Activated naive CD8-positive, alpha-beta T cell treated with anti-CD3 and anti-CD28 coated beads, Interleukin-2, amount 10 ng/mL, durations not matched to agents 7 days and 5 days (primary cell): ENCODE results near the gene RPTOR. TPM values are rescaled to one million over a fixed set of nuclear protein-coding genes. Genes with fewer than 3 reads are reported as not detected.

Experiments used
- ATAC-seq: fragments of 150-1000 bp; cut with Tn5 transposase; one replicate; pipeline ENCODE4 v1.10.0; 2021; ENCODE audit warnings: low read depth, moderate library complexity
- POLR2A ChIA-PET: fragments of 350-600 bp; sonication (Branson Sonifier 250); formaldehyde crosslinking; loops from one replicate; lab custom pipeline; 2021; ENCODE audit warnings: antibody characterized with exemption; lab: Charles Lee
- DNase-seq: peaks from one replicate; pipeline ENCODE4 v3.0.0; 2021
- H3K27ac Mint-ChIP-seq: one replicate; pipeline ENCODE4 v1.8.0; 2022; ENCODE audit warnings: mild to moderate bottlenecking, mixed read lengths
- H3K27me3 Mint-ChIP-seq: one replicate; pipeline ENCODE4 v1.8.0; 2022; ENCODE audit warnings: mild to moderate bottlenecking, moderate library complexity, mixed read lengths
- H3K36me3 Mint-ChIP-seq: one replicate; pipeline ENCODE4 v1.8.0; 2021; ENCODE audit warnings: mild to moderate bottlenecking, mixed read lengths
- H3K4me1 Mint-ChIP-seq: one replicate; pipeline ENCODE4 v1.8.0; 2021; ENCODE audit warnings: mixed read lengths
- H3K4me3 Mint-ChIP-seq: one replicate; pipeline ENCODE4 v1.8.0; 2022; ENCODE audit warnings: mild to moderate bottlenecking, moderate library complexity, mixed read lengths
- H3K9me3 Mint-ChIP-seq: one replicate; pipeline ENCODE4 v1.8.0; 2021; ENCODE audit warnings: mixed read lengths
- total RNA-seq, 2 experiments: library from RNA; stranded (reverse); gene quantifications; one replicate each; pipeline ENCODE4 v1.2.3, GENCODE V29; 2021

Gene RPTOR
- total RNA-seq, 2 experiments from 2014 or later = 43.2 to 43.8 TPM

DNA sequence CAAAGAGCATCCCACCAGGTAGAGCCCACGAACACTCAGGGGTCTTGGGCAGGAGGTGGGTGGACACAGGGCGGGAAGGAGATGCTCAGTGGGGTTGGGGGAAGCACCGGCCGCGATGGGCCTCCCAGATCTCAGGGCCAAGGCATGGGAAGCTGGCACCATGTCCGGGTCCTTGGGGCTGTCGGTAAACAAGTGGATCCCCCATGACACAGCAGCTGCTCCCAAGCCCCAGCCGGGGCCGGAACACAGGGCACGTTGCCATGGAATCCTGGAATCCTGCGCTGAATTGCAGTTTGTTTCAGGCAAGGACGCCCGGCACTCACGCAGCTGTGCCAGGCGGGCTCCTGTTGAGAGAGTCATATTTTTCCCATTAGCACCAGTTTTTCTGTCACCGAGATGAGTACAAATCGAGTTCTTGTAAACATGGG, 424.0 kb downstream of the RPTOR start:
- no peaks in the 10 kb centered on the region for H3K9me3 Mint-ChIP-seq
- no peak for DNase-seq
- no peak overlapping the region for H3K4me3 Mint-ChIP-seq
- no peak overlapping the region for H3K27ac Mint-ChIP-seq
- H3K36me3 Mint-ChIP-seq = peaks cover 4% of the 10 kb centered on the region
- peaks cover 4% of the 10 kb centered on the region for H3K4me1 Mint-ChIP-seq
- POLR2A ChIA-PET = no interaction called here
- peaks cover 3% of the 10 kb centered on the region for H3K27me3 Mint-ChIP-seq
- no peak for ATAC-seq

DNA sequence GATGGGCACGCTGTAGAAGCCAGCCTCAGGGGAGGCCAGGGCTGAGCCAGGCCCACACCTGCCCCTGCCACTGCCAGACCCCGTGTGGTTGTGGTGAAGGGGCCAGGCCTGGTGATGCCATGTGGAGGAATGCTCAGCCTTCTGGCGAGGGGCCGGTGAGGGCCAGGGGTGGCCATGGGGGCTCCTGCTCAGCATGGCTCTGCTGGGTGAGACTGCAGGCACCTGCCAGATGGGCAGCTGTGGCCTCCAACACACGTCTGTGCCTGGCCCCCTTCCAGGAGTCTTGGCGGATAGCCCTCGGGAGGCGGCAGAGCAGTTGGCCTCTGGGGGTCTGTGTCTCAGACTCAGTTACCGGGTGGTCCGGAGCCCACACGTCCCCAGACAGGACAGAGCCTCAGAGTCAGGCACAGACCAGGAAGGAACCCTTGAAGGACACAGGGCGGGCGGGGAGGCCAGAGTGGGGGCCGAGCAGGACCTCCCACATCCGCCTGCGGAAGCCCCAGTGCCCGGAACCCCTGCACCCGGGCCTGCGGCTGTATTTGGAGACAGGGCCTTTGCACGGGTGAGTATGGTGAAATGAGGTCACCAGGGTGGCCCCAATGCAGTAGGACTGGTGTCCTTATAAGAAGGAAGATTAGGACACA, 424.5 kb downstream of the RPTOR start:
- no peaks in the 10 kb centered on the region for H3K9me3 Mint-ChIP-seq
- DNase-seq (no peak), ATAC-seq (peak; percentile 15)
- H3K4me3 Mint-ChIP-seq = no peak overlapping the region
- peaks cover 8% of the 10 kb centered on the region for H3K27me3 Mint-ChIP-seq
- H3K4me1 Mint-ChIP-seq = peaks cover 4% of the 10 kb centered on the region
- POLR2A ChIA-PET = no interaction called here
- H3K36me3 Mint-ChIP-seq = peaks cover 3% of the 10 kb centered on the region
- no peak overlapping the region for H3K27ac Mint-ChIP-seq

DNA sequence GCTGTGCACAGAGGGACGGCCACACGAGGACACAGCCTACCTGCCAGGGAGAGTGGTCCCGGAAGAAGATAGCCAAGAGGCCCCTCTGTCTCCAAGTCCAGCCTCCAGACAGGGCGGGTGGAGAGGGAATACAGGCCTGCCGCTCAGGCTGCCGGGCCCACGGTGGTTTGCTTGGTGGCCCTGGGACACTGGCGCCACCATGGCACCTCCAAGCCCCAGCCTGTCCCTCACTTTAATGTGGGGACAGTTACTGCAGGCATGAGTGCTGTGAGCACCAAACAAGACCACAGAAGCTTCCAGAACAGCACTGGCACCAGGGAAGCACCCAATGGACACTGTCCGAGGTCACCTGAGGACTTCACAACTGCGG, 425.0 kb downstream of the RPTOR start:
- H3K4me1 Mint-ChIP-seq = peaks cover 4% of the 10 kb centered on the region
- H3K4me3 Mint-ChIP-seq = no peak overlapping the region
- H3K36me3 Mint-ChIP-seq = no peaks in the 10 kb centered on the region
- no peak for ATAC-seq
- no peaks in the 10 kb centered on the region for H3K9me3 Mint-ChIP-seq
- no peak for DNase-seq
- POLR2A ChIA-PET = no interaction called here
- no peak overlapping the region for H3K27ac Mint-ChIP-seq
- H3K27me3 Mint-ChIP-seq = peaks cover 8% of the 10 kb centered on the region

DNA sequence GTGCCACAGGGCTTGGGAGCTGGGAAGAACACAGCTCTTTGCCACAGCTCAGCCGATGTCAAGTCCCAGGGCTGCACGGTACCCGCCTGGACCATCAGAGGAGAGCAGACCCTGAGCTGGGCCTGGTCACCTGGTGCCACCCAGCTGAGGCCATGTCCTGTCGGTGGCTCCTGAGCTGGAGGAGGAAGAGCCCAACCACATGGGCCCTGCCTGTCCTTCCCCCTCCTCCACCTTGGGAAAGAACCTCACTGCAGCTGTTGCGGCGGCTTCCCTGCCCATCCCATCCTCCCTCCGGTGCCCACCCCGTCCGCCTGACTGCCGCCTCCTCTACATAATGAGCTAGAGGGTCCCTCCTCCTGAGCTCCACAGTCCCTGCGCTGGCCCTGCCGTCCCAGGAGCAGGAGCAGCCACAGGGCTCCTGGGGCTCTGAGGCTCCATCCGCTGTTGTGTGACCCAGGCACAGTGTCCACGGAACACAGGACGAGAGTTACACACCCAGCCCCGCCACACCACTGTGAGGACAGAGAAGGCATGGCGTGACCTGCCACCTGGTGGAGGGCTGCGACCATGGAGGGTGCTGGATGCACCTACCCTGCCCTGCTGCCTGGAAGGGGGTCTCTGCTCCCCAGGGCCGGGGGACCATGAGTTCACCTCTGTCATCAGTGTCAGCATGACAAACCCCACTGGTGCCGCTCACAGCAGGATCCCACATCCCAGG, 425.6 kb downstream of the RPTOR start:
- peaks cover 8% of the 10 kb centered on the region for H3K27me3 Mint-ChIP-seq
- no peaks in the 10 kb centered on the region for H3K9me3 Mint-ChIP-seq
- DNase-seq = peak; percentile 73
- ATAC-seq = peak; percentile 69
- H3K4me1 Mint-ChIP-seq = peaks cover 4% of the 10 kb centered on the region
- POLR2A ChIA-PET = no interaction called here
- peak overlapping the region; percentile 84 for H3K27ac Mint-ChIP-seq
- peak overlapping the region; percentile 22 for H3K4me3 Mint-ChIP-seq
- no peaks in the 10 kb centered on the region for H3K36me3 Mint-ChIP-seq

DNA sequence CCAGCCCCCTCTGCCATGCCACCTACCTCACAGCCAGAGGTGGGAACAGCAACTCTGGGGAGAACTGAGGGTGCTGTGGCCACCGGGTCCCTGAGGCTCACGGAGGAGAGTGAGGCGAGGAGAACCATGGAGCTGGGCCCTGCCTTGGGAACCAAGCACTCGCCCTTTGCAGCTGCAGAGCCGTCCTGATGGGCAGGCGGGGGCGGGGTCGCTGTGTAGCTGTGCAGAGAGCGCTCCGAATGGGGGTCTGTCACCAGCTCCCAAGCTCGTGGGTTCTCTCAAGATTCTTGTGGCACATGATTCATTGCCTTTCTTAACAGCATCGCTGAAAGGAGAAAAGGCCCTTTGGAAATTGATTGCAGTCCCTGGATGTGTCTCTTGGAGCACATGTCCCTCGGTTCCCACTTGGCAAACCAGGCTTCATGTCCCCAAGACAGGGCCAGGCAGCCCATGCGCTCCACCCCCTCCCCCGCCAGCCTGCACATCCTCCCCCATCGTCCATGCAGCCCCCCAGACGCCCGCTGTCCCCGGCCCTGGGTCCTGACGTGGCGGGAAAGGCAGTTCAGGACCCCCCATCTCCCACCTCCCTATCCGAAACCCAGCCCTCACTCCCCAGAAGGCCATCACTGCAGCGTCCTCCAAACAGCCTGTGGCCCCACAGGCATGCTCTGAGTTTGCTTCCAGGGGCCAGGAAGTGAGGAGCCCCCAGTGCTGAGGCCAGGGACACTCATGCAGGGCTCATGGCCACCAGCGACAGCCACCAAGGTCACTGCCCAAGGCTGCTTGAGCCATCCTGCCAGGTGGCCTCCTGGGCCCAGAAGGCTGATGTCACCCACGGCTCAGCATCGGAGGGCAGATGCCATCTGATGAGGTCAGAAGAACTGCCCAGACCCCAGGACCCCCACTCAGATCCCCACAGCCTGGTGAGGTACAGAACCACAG, 426.4 kb downstream of the RPTOR start:
- Mint-ChIP-seq H3K27ac (peak overlapping the region; percentile 84), H3K36me3 (no peaks in the 10 kb centered on the region), H3K9me3 (no peaks in the 10 kb centered on the region), H3K27me3 (peaks cover 8% of the 10 kb centered on the region), H3K4me3 (no peak overlapping the region), H3K4me1 (peaks cover 4% of the 10 kb centered on the region)
- DNase-seq (no peak), ATAC-seq (no peak)
- POLR2A ChIA-PET = no interaction called here

DNA sequence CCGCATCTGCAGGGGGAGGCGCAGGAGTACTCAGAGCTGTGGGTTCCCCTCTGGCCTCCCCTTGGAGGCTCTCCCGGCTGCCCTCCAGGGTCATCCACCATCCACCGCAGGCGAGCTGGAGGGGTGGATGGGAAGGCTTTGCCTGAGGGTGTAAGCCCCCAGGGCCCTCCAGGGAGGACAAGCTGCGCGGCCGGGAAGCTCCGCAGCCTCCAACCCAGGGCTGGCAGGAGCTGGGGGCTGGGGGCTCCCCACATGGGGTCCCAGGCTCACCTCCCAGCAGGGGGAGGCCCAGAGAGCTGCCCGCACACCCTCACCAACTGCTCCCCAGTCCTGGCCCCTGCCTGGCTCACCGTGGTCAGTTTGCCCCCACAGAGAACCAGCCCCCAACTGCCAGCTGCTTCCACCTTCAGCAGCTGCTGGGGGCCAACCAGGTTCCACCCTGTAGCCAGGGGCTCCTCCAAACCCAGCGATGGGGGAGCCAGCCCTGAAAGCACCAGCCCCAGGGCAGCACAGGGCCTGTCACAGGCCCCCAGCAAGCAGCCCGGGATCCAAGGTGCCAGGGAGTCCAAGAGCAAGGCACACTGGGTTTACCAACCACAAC, 427.2 kb downstream of the RPTOR start:
- Mint-ChIP-seq H3K27me3 (peaks cover 8% of the 10 kb centered on the region), H3K9me3 (no peaks in the 10 kb centered on the region), H3K36me3 (no peaks in the 10 kb centered on the region), H3K4me3 (no peak overlapping the region), H3K27ac (no peak overlapping the region), H3K4me1 (peaks cover 4% of the 10 kb centered on the region)
- POLR2A ChIA-PET = no interaction called here
- DNase-seq = no peak
- no peak for ATAC-seq

DNA sequence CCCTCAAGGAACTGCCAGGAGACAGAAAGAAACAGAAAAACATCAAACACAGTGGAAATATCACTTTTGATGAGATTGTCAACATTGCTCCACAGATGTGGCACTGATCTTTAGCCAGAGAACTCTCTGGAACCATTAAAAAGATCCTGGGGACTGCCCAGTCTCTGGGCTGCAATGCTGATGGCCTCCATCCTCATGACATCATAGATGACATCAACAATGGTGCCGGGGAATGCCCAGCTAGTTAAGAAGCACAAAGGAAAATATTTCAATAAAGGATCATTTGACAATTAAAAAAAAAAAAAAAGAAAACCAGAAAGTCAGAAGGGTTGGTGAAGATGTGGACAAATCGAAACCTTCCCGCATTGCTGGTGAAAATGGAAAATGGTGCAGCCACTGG, 432.1 kb downstream of the RPTOR start:
- Mint-ChIP-seq H3K27ac (no peak overlapping the region), H3K36me3 (no peaks in the 10 kb centered on the region), H3K27me3 (peaks cover 14% of the 10 kb centered on the region), H3K9me3 (no peaks in the 10 kb centered on the region), H3K4me1 (peaks cover 8% of the 10 kb centered on the region), H3K4me3 (no peak overlapping the region)
- ATAC-seq = no peak
- no peak for DNase-seq
- POLR2A ChIA-PET = no interaction called here

DNA sequence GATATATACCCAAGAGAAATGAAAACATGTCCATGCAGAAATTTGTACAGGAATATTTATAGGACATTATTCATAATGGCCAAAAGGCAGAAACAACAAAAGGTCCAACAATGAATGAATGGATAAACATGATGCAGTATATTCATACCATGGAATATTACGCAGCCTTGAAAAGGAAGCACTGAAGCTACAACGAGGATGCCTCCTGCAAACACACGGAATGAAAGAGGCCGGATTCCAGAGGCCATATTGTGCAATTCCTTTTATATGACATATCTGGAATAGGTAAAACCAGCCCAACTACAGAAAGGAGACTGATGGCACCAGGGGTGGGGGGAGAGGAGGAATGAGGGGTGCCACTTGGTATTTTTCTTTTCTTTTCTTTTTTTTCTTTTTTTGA, 432.5 kb downstream of the RPTOR start:
- Mint-ChIP-seq H3K4me3 (no peak overlapping the region), H3K27ac (no peak overlapping the region), H3K4me1 (peaks cover 8% of the 10 kb centered on the region), H3K36me3 (no peaks in the 10 kb centered on the region), H3K9me3 (no peaks in the 10 kb centered on the region), H3K27me3 (peaks cover 14% of the 10 kb centered on the region)
- POLR2A ChIA-PET = no interaction called here
- DNase-seq = no peak
- ATAC-seq = no peak

DNA sequence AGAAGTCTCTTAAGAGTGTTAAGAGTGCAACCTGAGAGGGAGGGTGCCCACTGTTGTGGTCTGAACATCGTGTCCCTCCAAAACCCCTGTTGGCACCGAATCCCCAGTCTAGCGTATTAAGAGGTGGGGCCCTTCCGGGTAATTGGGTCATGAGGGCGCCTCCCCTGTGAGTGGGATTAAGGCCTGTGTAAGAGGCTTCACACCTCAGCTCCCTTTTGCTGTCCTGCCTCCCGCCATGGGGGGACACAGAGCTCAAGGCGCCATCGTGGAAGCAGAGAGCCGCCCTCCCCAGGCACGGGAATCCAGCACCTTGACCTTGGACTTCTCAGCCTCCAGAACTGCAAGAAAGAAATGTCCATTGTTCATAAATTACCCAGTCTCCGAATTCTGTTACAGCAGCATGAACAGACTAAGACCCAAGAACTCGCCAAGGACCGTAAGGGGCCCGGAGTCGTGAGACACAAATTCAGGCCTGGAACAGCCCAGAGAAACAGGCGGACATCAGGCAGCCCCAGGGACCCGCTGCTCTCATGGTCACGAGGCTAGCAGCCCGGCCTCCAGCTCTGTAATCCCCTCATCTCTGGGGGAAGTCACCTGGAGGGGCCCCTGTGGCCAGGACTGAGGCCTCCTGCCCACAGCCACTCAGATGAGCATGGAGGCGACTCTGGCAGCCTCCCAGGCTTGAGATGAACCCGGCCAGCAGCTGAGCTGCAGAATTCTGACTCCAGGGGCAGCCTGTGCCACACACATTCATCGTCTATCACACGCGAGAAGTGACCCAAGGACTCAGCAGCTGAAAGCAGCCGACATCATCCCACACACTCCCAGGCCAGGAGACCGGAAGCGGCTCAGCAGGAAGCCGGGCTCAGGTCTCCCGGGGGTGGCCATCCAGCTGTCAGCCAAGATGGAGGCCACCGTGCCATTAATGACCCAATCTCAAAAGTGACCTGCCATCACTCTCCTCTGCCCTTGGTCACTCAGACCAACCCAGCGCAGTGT, 434.2 kb downstream of the RPTOR start:
- Mint-ChIP-seq H3K4me1 (peaks cover 8% of the 10 kb centered on the region), H3K27ac (no peak overlapping the region), H3K36me3 (no peaks in the 10 kb centered on the region), H3K27me3 (peaks cover 17% of the 10 kb centered on the region), H3K9me3 (no peaks in the 10 kb centered on the region), H3K4me3 (no peak overlapping the region)
- POLR2A ChIA-PET = interaction anchor here (1.3 kb wide), 1 partner anchor 26 kb away, joined by 4 read pairs; no protein-coding TSS in a partner anchor
- ATAC-seq = no peak
- no peak for DNase-seq

DNA sequence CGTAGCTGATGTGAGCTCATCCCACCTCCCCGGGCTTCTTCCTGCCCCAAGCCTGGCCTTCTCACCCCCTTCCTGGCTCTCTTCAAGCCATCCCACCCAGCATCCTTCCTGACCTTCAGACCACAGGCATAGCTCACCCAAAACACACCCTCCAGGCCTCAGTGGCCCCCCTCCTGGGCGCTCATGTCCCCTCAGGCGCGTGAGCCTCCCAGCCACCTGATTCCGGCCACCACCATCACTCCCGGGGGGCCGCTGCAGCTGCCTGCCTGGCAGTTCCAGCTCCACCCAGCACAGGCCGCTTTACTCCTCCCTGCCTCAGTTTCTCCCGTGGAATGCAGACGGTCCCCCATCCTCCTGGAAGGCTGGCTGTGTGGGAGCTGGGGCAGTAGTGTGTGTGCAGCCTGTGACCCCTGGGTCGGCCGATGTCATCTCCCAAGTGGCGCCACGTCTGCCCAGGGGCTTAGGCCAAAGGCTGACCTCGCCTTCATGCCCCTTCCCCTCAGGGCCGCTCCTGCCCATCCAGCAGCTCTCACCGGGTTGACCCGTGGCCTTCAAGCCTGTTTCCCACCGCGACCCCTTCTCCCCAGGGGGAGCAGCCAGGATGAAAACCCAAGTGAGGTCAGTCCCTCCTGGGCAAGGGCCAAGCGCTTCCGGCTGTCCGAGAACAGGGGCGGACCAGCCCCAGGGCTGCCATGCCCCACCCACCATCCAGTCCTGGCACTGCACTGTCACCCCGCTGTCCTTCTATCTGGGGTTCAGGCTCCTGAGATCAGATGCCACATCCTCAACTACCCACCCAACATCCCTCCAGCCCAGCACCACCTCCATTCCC, 435.1 kb downstream of the RPTOR start:
- ATAC-seq = no peak
- peaks cover 16% of the 10 kb centered on the region for H3K27me3 Mint-ChIP-seq
- no peak overlapping the region for H3K4me3 Mint-ChIP-seq
- peak overlapping the region; percentile 47 for H3K27ac Mint-ChIP-seq
- no peak for DNase-seq
- H3K4me1 Mint-ChIP-seq = peaks cover 8% of the 10 kb centered on the region
- POLR2A ChIA-PET = interaction anchor here (1.3 kb wide), 1 partner anchor 25 kb away, joined by 4 read pairs; no protein-coding TSS in a partner anchor
- H3K36me3 Mint-ChIP-seq = no peaks in the 10 kb centered on the region
- H3K9me3 Mint-ChIP-seq = no peaks in the 10 kb centered on the region

DNA sequence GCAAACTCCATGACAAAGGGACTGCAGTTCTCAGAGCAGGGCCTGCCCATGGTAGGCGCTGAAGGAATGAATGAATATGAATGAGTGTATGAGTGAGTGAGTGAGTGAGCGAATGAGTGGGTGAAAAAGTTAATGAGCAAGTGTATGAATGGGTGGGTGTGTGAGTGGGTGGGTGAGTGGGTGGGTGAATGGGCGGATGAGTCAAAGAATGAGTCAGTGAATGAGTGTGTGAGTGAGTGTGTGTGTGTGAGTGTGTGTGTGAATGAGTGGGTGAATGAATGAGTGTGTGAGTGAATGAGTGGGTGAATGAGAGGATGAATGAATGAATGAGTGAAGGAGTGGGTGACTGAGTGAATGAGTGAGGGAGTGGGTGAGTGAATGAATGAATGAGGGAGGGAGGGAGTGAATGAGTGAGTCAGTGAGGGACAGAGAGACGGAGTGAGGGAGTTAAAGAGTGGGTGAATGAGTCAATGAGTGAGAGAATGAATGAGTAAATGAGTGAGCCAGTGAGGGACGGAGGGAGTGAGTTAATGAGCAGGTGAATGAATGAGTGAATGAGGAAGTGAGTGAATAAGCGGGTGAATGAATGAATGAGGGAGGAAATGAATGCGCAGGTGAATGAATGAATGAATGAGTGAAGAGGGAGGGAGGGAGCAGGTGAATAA, 435.9 kb downstream of the RPTOR start:
- DNase-seq = no peak
- Mint-ChIP-seq H3K27me3 (peaks cover 16% of the 10 kb centered on the region), H3K9me3 (no peaks in the 10 kb centered on the region), H3K4me3 (peak overlapping the region; percentile 62), H3K27ac (peak overlapping the region; percentile 47), H3K36me3 (no peaks in the 10 kb centered on the region), H3K4me1 (peaks cover 8% of the 10 kb centered on the region)
- POLR2A ChIA-PET = interaction anchor here (1.3 kb wide), 1 partner anchor 24 kb away, joined by 4 read pairs; no protein-coding TSS in a partner anchor
- ATAC-seq = no peak
